Sigmoid colon (tissue), 7 donors: ENCODE results near the gene SEC11A. TPM values are rescaled to one million over a fixed set of nuclear protein-coding genes. Genes with fewer than 3 reads are reported as not detected.
"Not testable (repeated sequence)": the region's sequence is repeated elsewhere in the genome, so short reads cannot be mapped to it uniquely, and the experiment has no call there.

ENCODE experiments used
- DNase-seq: peaks from one replicate; pipeline ENCODE4 v3.0.0-alpha.2; 2019
- H3K27ac ChIP-seq, 4 donors: fragments of 200-600 bp; sonication (generic); one replicate each; pipeline ENCODE4 v1.5.1; 2016 to 2019; ENCODE audit warnings: mild to moderate bottlenecking in 1 of 4
- H3K27me3 ChIP-seq, 3 donors: fragments of 200-600 bp; sonication (generic); one replicate each; pipeline ENCODE4 v1.5.1; 2019; ENCODE audit warnings: mild to moderate bottlenecking in 1 of 3
- H3K36me3 ChIP-seq, 4 donors: fragments of 200-600 bp; sonication (generic); one replicate each; pipeline ENCODE4 v1.5.1; 2016 to 2019
- H3K4me1 ChIP-seq, 4 donors: fragments of 200-600 bp; sonication (generic); one replicate each; pipeline ENCODE4 v1.5.1; 2017 to 2019
- H3K4me3 ChIP-seq, 4 donors: fragments of 200-600 bp; sonication (generic); one replicate each; pipeline ENCODE4 v1.5.1; 2017 to 2019; ENCODE audit warnings: mild to moderate bottlenecking in 2 of 4, moderate library complexity in 1 of 4
- H3K9me3 ChIP-seq, 4 donors: fragments of 200-600 bp in 3 of 4; sonication (generic) in 3 of 4; one replicate each; pipeline versions ENCODE4 v1.5.1 to v1.6.1; 2013 to 2019
- CTCF ChIP-seq, 4 experiments: fragments of 450-650 bp in 3 of 4; fragments of 200-600 bp in 1 of 4; IDR thresholded peaks; one replicate each; pipeline ENCODE4 v1.5.1; 2016 to 2019; ENCODE audit warnings: antibody characterized with exemption in 4 of 4, mild to moderate bottlenecking in 3 of 4, moderate library complexity in 2 of 4
- EP300 ChIP-seq, 4 donors: sonication (generic); formaldehyde crosslinking; IDR thresholded peaks; one replicate each; pipeline ENCODE4 v1.6.1; 2017; ENCODE audit warnings: antibody characterized with exemption in 4 of 4
- POLR2A ChIP-seq, 2 donors: fragments of 450-650 bp; IDR thresholded peaks; one replicate each; pipeline ENCODE4 v1.6.1; 2016; ENCODE audit warnings: antibody characterized with exemption in 2 of 2, mild to moderate bottlenecking in 2 of 2, moderate library complexity in 2 of 2
- POLR2AphosphoS5 ChIP-seq, 4 donors: sonication (generic); formaldehyde crosslinking; IDR thresholded peaks; one replicate each; pipeline ENCODE4 v1.6.1; 2017; ENCODE audit warnings: antibody characterized with exemption in 4 of 4
- WGBS, 2 donors: extraction: QIAGEN DNeasy Blood & Tissue Kit; methylation state at CpG; one replicate each; pipeline ENCODE4 v1.1.7; 2013; 5-methylcytosine and 5-hydroxymethylcytosine counted together
- intact Hi-C: fragments of 100-400 bp; cut with DNase I; formaldehyde crosslinking; loops from one replicate; pipeline ENCODE4 v1.15.1; 2023
- polyA plus RNA-seq, 3 donors: library from polyadenylated mRNA; stranded (reverse); fragments of 200-250 nt; gene quantifications; one replicate each; pipeline ENCODE4 v1.2.3, GENCODE V29; 2013
- total RNA-seq, 4 donors: library from RNA; depleted of rRNA; stranded (reverse); fragments of >200 nt; gene quantifications; one replicate each; pipeline ENCODE4 v1.1.0, GENCODE V29; 2016
- donor health status: healthy with polysubstance abuse.
- donor health status: Bipolar disorder and iron deficiency.
- donor health status: healthy.

The SEC11A gene
- total and polyA plus RNA-seq, 7 donors = 83.9 to 216 (median 152) TPM

GRCh38 chr15:84755736-84756527, 40.0 kb upstream of the SEC11A start:
- DNase-seq = no peak
- TF ChIP-seq CTCF (IDR thresholded peaks at IDR 0.05) (no peak), POLR2AphosphoS5 (IDR thresholded peaks at IDR 0.05) (no peak), EP300 (IDR thresholded peaks at IDR 0.05) (no peak), POLR2A (IDR thresholded peaks at IDR 0.05) (no peak)
- Histone ChIP-seq H3K4me3 (no peak overlapping the region), H3K4me1 (peaks cover 0 to 70% (median 46%) of the 10 kb centered on the region in 4 donors), H3K9me3 (no peaks in the 10 kb centered on the region), H3K27me3 (no peaks in the 10 kb centered on the region), H3K27ac (no peak overlapping the region), H3K36me3 (no peaks in the 10 kb centered on the region)
- intact Hi-C loops = no loop called here
- WGBS, 2 donors = 26 to 80% methylated on average over 1 of the region's 1 CpG

- H3K27me3 ChIP-seq, H3K9me3 ChIP-seq, H3K27ac ChIP-seq, H3K36me3 ChIP-seq, DNase-seq, H3K4me3 ChIP-seq, intact Hi-C loops: not testable (repeated sequence)
- H3K4me1 ChIP-seq = peaks cover 0 to 70% (median 51%) of the 10 kb centered on the region in 4 donors
- WGBS, 2 donors = 49 to 83% methylated on average over 4 of the region's 4 CpGs
These were observed 39.0 kb upstream of the SEC11A start for GRCh38 chr15:84754889-84755288.

- no peak for DNase-seq
- intact Hi-C loops = no loop called here
- WGBS, 2 donors = 44 to 63% methylated on average over 3 of the region's 3 CpGs
- Histone ChIP-seq H3K36me3 (no peaks in the 10 kb centered on the region), H3K4me1 (peaks cover 0 to 66% (median 46%) of the 10 kb centered on the region in 4 donors), H3K27ac (peak overlapping the region in 2 of 4 donors; percentile 25 to 38), H3K4me3 (no peak overlapping the region), H3K27me3 (no peaks in the 10 kb centered on the region), H3K9me3 (no peaks in the 10 kb centered on the region)
- TF ChIP-seq POLR2AphosphoS5 (IDR thresholded peaks at IDR 0.05) (no peak), EP300 (IDR thresholded peaks at IDR 0.05) (no peak), POLR2A (IDR thresholded peaks at IDR 0.05) (no peak), CTCF (IDR thresholded peaks at IDR 0.05) (no peak)
These were observed 36.8 kb upstream of the SEC11A start for GRCh38 chr15:84752700-84753099.

- 89 to 93% methylated on average over 1 of the region's 1 CpG for WGBS, 2 donors
- intact Hi-C loops = no loop called here
- Histone ChIP-seq H3K4me1 (peaks cover 0 to 69% (median 48%) of the 10 kb centered on the region in 4 donors), H3K9me3 (no peaks in the 10 kb centered on the region), H3K27me3 (no peaks in the 10 kb centered on the region), H3K4me3 (no peak overlapping the region), H3K36me3 (no peaks in the 10 kb centered on the region), H3K27ac (peak overlapping the region in 2 of 4 donors; percentile 25 to 38)
- TF ChIP-seq POLR2A (IDR thresholded peaks at IDR 0.05) (no peak), EP300 (IDR thresholded peaks at IDR 0.05) (no peak), POLR2AphosphoS5 (IDR thresholded peaks at IDR 0.05) (no peak), CTCF (IDR thresholded peaks at IDR 0.05) (no peak)
- DNase-seq = no peak
These were observed 36.3 kb upstream of the SEC11A start for GRCh38 chr15:84752195-84752594.

- peaks cover 0 to 73% (median 52%) of the 10 kb centered on the region in 4 donors for H3K4me1 ChIP-seq
- DNase-seq, H3K36me3 ChIP-seq, intact Hi-C loops, H3K4me3 ChIP-seq, H3K27me3 ChIP-seq, H3K27ac ChIP-seq, H3K9me3 ChIP-seq: not testable (repeated sequence)
- WGBS, 2 donors = 82 to 91% methylated on average over 6 of the region's 6 CpGs
These were observed 35.8 kb upstream of the SEC11A start for GRCh38 chr15:84751721-84752120.
